ENCODE measurements around the gene TMEM147. TPM values are rescaled to one million over a fixed set of nuclear protein-coding genes. Genes with fewer than 3 reads are reported as not detected.

The TMEM147 gene
- total RNA-seq, 4 donors from 2014 or later, result 68.1 to 119 (median 89.6) TPM

DNA sequence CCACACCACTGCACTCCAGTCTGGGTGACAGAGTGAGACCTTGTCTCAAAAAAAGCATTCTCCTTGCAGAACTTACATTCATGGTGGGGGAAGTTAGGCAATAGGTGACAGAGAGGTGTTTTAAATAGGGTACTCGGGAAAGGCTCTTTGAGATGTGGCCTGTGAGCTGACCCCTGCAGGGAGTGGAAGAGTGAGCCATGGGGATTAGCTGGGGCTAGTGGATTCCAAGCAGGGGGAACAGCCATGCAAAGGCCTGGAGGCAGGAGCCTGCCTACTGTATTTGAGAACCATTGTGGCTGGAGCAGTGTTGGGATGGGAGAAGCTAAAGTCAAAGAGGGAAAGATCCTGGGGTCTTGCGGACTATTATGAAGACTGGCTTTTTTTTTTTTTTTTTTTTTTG, 28.1 kb upstream of the TMEM147 start:
- H3K27ac ChIP-seq, result peak overlapping the region in 1 of 4 donors; percentile 17
- H3K4me3 ChIP-seq, result no peak overlapping the region
- DNase-seq, result no peak
- peaks cover 0 to 24% (median 0%) of the 10 kb centered on the region in 3 donors for H3K4me1 ChIP-seq
- no peaks in the 10 kb centered on the region for H3K36me3 ChIP-seq
- intact Hi-C loops (cut with DNase I), result no loop called here
- TF ChIP-seq POLR2A (IDR thresholded peaks at IDR 0.05) (no peak), CTCF (IDR thresholded peaks at IDR 0.05) (no peak)
- WGBS, 2 donors, result 70 to 77% methylated on average over 2 of the region's 2 CpGs
- peaks cover 0 to 31% (median 0%) of the 10 kb centered on the region in 4 donors for H3K27me3 ChIP-seq
- H3K9me3 ChIP-seq, result no peaks in the 10 kb centered on the region

DNA sequence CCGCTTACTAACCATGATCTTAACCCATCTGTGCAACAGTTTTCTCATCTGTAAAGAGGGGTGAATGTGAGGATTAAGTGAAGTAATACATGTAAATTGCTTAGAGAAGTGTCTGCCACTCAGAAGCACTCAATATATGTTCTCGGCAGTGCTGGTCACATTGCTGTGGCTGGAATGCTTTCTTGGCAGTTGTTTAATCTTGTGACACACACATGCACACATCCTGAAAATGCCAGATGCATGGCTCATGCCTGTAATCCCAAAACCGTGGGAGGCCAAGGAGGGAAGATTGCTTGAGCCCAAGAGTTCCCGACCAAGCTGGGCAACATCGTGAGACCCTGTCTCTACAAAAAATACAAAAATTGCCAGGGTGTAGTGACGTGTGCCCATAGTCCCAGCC, 27.1 kb upstream of the TMEM147 start:
- DNase-seq, result no peak

DNA sequence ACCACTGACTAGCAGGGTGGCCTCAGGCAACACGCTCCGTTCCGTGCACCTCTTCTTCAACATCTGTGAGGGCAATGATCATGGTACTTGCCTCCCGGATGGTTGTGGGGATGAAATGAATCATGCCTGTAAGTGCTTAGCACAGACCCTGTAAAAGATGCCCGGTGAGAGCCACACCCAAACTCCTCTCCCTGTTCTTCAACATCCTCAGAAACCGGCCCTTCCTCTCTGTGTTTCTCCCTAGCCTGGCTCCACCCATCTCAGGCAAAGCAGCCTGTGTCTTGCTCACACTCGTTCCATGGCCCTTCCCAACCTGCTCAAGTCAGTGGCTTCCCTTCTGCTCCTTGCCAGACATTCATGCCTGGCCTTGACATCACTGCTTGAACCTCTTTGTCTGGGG, 26.1 kb upstream of the TMEM147 start:
- DNase-seq, result no peak

More for the DNA sequence above, 27.1 kb upstream of the TMEM147 start:
- Histone ChIP-seq H3K27ac (peak overlapping the region in 2 of 4 donors; percentile 19 to 75), H3K4me1 (peaks cover 0 to 24% (median 0%) of the 10 kb centered on the region in 3 donors), H3K27me3 (peaks cover 0 to 22% (median 0%) of the 10 kb centered on the region in 4 donors), H3K9me3 (no peaks in the 10 kb centered on the region), H3K4me3 (no peak overlapping the region), H3K36me3 (no peaks in the 10 kb centered on the region)
- intact Hi-C loops (cut with DNase I), result no loop called here
- no peak for TF ChIP-seq CTCF (IDR thresholded peaks at IDR 0.05)
- WGBS, 2 donors, result 46 to 61% methylated on average over 3 to 6 of the region's 6 CpGs

GRCh38 chr19:35521124-35521743, 24.2 kb upstream of the TMEM147 start:
- TF ChIP-seq POLR2A (IDR thresholded peaks at IDR 0.05) (no peak), CTCF (IDR thresholded peaks at IDR 0.05) (no peak)
- intact Hi-C loops (cut with DNase I), result no loop called here
- H3K4me1 ChIP-seq, result peaks cover 0 to 16% (median 0%) of the 10 kb centered on the region in 3 donors
- WGBS, 2 donors, result 64 to 72% methylated on average over 10 to 12 of the region's 16 CpGs
- H3K27me3 ChIP-seq, result peaks cover 0 to 37% (median 0%) of the 10 kb centered on the region in 4 donors
- H3K4me3 ChIP-seq, result no peak overlapping the region
- no peaks in the 10 kb centered on the region for H3K9me3 ChIP-seq
- H3K27ac ChIP-seq, result no peak overlapping the region
- no peak for DNase-seq
- no peaks in the 10 kb centered on the region for H3K36me3 ChIP-seq

More for the DNA sequence above, 26.1 kb upstream of the TMEM147 start:
- Histone ChIP-seq H3K27ac (peak overlapping the region in 2 of 4 donors; percentile 38 to 75), H3K36me3 (no peaks in the 10 kb centered on the region), H3K4me3 (no peak overlapping the region), H3K27me3 (peaks cover 0 to 22% (median 0%) of the 10 kb centered on the region in 4 donors), H3K4me1 (peaks cover 0 to 18% (median 0%) of the 10 kb centered on the region in 3 donors), H3K9me3 (no peaks in the 10 kb centered on the region)
- intact Hi-C loops (cut with DNase I), result no loop called here
- WGBS, 2 donors, result 30 to 33% methylated on average over 7 of the region's 7 CpGs
- no peak for TF ChIP-seq POLR2A (IDR thresholded peaks at IDR 0.05)
- no peak for TF ChIP-seq CTCF (IDR thresholded peaks at IDR 0.05)

- no peak overlapping the region for H3K27ac ChIP-seq
- H3K4me1 ChIP-seq, result peaks cover 0 to 27% (median 0%) of the 10 kb centered on the region in 3 donors
- intact Hi-C loops (cut with DNase I), result no loop called here
- H3K36me3 ChIP-seq, result no peaks in the 10 kb centered on the region
- H3K4me3 ChIP-seq, result no peak overlapping the region
- TF ChIP-seq CTCF (IDR thresholded peaks at IDR 0.05) (no peak), POLR2A (IDR thresholded peaks at IDR 0.05) (no peak)
- DNase-seq, result no peak
- peaks cover 0 to 53% (median 0%) of the 10 kb centered on the region in 4 donors for H3K27me3 ChIP-seq
- WGBS, 2 donors, result 69 to 77% methylated on average over 11 to 12 of the region's 12 CpGs
- H3K9me3 ChIP-seq, result no peaks in the 10 kb centered on the region
Observed at GRCh38 chr19:35522745-35523327, 22.6 kb upstream of the TMEM147 start.
